GM10847 (cell line): Measurements from ENCODE around the gene PREX1.

Experiments used
- POLR2A ChIP-seq: IDR thresholded peaks from 2 replicates; pipeline ENCODE4 v1.6.1; 2011; ENCODE audit not compliant: insufficient read length; ENCODE audit errors: extremely low read depth

Gene PREX1

GRCh38 chr20:48808382-48809034 lies 19.3 kb downstream of the PREX1 start:
- no peak for TF ChIP-seq POLR2A

- TF ChIP-seq POLR2A: no peak
These were observed 20.0 kb downstream of the PREX1 start for GRCh38 chr20:48807586-48808381.

GRCh38 chr20:48807051-48807450 lies 20.7 kb downstream of the PREX1 start:
- no peak for TF ChIP-seq POLR2A

- no peak for TF ChIP-seq POLR2A
These were observed 22.1 kb downstream of the PREX1 start for GRCh38 chr20:48805716-48806115.

- no peak for TF ChIP-seq POLR2A
These were observed 22.5 kb downstream of the PREX1 start for GRCh38 chr20:48805286-48805685.

- no peak for TF ChIP-seq POLR2A
These were observed 23.4 kb downstream of the PREX1 start for GRCh38 chr20:48804300-48804980.

- TF ChIP-seq POLR2A: no peak
These were observed 24.4 kb downstream of the PREX1 start for GRCh38 chr20:48803176-48804053.

- no peak for TF ChIP-seq POLR2A
These were observed 25.2 kb downstream of the PREX1 start for GRCh38 chr20:48802647-48803046.

- no peak for TF ChIP-seq POLR2A
These were observed 25.6 kb downstream of the PREX1 start for GRCh38 chr20:48802216-48802615.

GRCh38 chr20:48801197-48801596 lies 26.6 kb downstream of the PREX1 start:
- no peak for TF ChIP-seq POLR2A

- TF ChIP-seq POLR2A: no peak
These were observed 27.6 kb downstream of the PREX1 start for GRCh38 chr20:48800177-48800576.

GRCh38 chr20:48799328-48800105 lies 28.3 kb downstream of the PREX1 start:
- no peak for TF ChIP-seq POLR2A

GRCh38 chr20:48797850-48798747 lies 29.7 kb downstream of the PREX1 start:
- TF ChIP-seq POLR2A: no peak

- no peak for TF ChIP-seq POLR2A
These were observed 30.4 kb downstream of the PREX1 start for GRCh38 chr20:48797275-48797825.
